Raji (cell line): Measurements from ENCODE around the gene ABHD12.

Experiments used
- POLR2A ChIP-seq: IDR thresholded peaks from 2 replicates; pipeline ENCODE4 v1.6.1; 2011; ENCODE audit warnings: low read depth, low read length, control low read depth; ENCODE audit not compliant: insufficient read depth

The ABHD12 gene

DNA sequence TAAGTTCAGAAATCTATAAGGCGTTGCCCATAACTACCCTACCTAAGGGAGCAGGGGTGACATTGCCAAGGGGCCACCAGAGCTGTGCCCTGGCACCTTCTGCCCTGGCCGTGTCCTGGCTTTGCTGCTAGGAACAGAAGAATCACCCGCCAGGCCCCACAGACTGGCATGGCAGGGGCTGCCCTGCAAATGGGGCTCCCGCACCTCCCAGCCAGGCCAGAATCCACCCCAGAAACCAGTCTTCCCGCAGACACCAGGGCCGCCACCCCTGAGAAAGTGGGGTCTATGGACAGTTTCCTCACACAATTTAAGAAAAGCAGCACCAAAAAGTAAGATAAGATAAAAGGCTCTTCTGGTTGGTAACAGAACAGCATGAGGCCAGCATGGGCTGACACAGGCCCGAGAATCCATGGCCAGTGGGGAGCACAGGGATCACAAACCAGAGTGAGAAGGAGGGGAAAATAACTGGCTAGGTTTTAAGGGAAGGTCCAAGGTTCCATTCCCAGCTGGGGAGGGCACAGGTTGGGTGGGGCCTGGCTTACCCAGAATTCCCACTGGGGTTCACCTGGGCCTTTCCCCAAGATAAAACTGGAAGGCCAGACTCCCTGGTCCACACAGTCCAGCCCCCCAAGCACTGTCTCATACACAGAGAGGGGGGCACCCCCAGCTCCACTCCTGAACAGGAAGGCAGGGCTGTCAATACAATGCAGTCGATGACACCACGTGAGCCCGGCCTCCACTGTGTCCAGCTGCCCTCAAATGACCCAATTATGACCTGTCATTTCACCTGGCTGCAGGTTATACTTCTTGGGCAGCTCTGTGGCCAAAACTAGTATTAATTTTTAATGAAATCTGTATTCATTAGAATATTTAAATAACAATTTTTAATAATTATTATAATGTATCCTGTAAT lies 83.4 kb downstream of the ABHD12 start:
- no peak for TF ChIP-seq POLR2A

DNA sequence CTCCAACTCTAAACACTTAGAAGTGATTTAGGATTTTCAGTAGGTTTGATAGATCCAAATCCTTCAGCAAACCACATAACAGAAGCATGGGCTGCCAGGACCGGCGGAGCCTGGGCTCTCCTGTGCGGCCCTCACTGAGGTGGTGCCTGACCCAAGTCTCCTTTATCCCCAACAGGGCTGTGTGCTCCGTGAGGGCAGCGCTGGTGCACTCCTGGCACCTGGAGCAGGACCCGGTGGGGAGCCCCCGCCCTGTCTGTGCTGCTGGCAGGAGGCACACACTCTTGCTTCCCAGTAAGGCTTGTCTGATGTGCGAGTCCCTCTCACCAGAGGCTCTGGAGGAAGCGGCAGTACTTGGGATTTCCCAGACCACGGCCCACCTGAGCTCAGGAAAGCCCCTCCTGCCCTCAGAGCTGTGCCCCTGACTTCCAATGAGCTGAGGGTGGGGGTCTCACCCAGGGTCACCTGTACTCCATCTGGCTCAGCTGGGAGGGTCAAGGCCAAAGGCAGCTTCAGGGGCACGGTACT lies 86.5 kb downstream of the ABHD12 start:
- TF ChIP-seq POLR2A, result no peak

- no peak for TF ChIP-seq POLR2A
Observed at GRCh38 chr20:25303292-25304024, 87.2 kb downstream of the ABHD12 start.

- TF ChIP-seq POLR2A, result no peak
Observed at GRCh38 chr20:25302596-25302995, 88.0 kb downstream of the ABHD12 start.

DNA sequence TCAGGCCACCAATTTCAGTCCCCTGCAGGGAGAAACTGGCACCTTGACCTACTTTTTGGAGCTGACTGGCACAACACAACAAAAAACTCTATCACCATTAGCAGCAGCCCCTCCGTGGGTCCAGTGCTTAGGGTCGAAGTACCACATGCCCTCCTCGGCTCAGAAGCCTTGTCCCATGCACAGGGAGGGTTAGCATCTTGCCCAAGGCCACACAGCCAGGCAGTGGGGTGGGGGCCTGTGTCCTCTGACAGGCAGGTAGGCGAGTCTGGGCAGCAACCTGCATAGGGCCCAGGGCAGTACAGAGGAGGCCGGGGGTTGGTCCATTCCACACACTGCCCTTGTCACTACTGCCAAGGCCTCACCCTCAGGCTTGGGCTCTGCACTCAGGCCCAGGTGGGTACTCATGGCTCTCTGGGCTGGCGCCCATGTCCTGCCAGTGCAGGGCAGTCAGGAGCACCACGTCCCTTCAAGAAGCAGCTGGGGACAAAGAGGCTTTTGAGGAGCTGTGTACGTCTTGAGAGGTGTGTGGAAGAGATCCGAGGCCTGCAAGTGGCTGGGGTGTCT lies 89.2 kb downstream of the ABHD12 start:
- no peak for TF ChIP-seq POLR2A

- no peak for TF ChIP-seq POLR2A
Observed at GRCh38 chr20:25300496-25301170, 90.0 kb downstream of the ABHD12 start.

DNA sequence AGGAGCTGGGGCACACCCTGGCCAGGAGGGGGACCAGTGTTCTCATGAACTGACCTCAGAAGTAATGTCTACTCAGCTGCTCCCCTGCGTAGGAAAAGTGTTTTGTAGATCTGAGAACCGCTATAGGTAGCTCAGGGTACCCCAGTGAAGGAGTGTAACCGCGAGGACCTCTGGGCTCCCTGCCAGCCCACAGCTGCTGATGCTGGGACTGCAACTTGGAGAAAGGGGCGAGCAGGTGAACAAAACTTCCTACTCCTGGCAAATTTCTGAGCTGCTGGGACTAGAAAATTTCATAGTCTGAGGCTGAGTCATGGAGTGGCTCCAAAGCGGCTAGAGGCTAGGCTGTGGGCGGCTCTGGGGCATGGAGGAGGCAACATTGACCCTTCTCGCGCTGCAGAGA lies 90.8 kb downstream of the ABHD12 start:
- TF ChIP-seq POLR2A, result no peak

- no peak for TF ChIP-seq POLR2A
Observed at GRCh38 chr20:25297141-25297905, 93.3 kb downstream of the ABHD12 start.

- no peak for TF ChIP-seq POLR2A
Observed at GRCh38 chr20:25296094-25297093, 94.2 kb downstream of the ABHD12 start.

DNA sequence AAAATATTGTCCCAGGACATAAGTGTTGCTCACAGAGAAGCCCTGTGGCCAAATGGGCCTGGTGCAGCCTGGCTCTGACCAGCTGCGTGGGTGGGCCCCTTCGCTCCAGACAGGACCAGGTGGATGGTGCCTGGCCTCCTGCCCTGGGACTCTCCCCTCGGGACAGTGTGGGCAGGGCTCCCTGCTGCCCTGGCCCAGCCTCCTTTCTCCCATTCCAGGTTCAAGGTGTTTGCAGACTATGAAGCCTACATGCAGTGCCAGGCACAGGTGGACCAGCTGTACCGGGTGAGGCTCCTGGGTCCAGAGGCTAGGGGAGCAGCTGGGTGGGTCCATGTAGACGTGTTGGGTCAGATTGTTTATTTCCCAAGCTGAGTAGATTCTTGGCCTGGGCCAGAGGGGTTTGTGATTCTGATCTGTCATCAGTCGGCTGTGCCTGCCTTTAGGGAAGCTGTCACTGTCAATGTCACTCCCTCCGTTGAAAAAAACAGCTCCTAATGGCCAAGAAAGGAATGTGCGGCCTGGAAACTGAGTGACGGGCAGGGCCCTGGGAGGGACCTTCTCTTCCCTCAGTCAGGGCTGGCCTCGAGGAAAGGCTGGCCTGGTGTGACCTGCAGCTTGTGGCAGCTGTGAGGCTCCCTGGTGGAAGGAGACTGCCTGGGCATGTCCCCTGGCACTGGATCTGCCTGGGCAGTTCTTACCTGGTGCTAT lies 95.1 kb downstream of the ABHD12 start:
- TF ChIP-seq POLR2A, result no peak

GRCh38 chr20:25294459-25295385 lies 95.9 kb downstream of the ABHD12 start:
- no peak for TF ChIP-seq POLR2A
